GM12865 (cell line): ENCODE data around the gene DNAJC5.

Source experiments
- DNase-seq: peaks from one replicate; pipeline ENCODE4 v3.0.0; 2010; ENCODE audit warnings: low read depth
- H3K4me3 ChIP-seq: 2 replicates; pipeline ENCODE4 v1.5.1; 2011; ENCODE audit warnings: mild to moderate bottlenecking, low read depth, low read length, control low read depth
- CTCF ChIP-seq: IDR thresholded peaks from 2 replicates; pipeline ENCODE4 v1.5.1; 2011; ENCODE audit warnings: low read length, control low read depth, low read depth, inconsistent platforms; ENCODE audit not compliant: insufficient read depth; ENCODE audit errors: missing control alignments

Gene DNAJC5

GRCh38 chr20:63950701-63951397 lies 55.9 kb downstream of the DNAJC5 start:
- no peak for DNase-seq
- TF ChIP-seq CTCF: no peak
- H3K4me3 ChIP-seq: no peak overlapping the region

GRCh38 chr20:63951398-63952209 lies 56.7 kb downstream of the DNAJC5 start:
- H3K4me3 ChIP-seq: no peak overlapping the region
- DNase-seq: no peak
- TF ChIP-seq CTCF: no peak

- no peak for DNase-seq
- no peak for TF ChIP-seq CTCF
- H3K4me3 ChIP-seq: no peak overlapping the region
Measured at GRCh38 chr20:63952210-63952535, 57.2 kb downstream of the DNAJC5 start.

- no peak for TF ChIP-seq CTCF
- no peak for DNase-seq
- no peak overlapping the region for H3K4me3 ChIP-seq
Measured at GRCh38 chr20:63952769-63953168, 57.8 kb downstream of the DNAJC5 start.

- H3K4me3 ChIP-seq: no peak overlapping the region
- TF ChIP-seq CTCF: no peak
- no peak for DNase-seq
Measured at GRCh38 chr20:63953764-63954429, 59.0 kb downstream of the DNAJC5 start.

GRCh38 chr20:63955281-63955826 lies 60.4 kb downstream of the DNAJC5 start:
- H3K4me3 ChIP-seq: peak overlapping the region; percentile 78
- DNase-seq: peak; percentile 50
- peak; percentile 18 for TF ChIP-seq CTCF
